CD4-positive, alpha-beta T cell (primary cell): ENCODE results near the gene PLD4. TPM values are rescaled to one million over a fixed set of nuclear protein-coding genes. Genes with fewer than 3 reads are reported as not detected.
"Not testable (repeated sequence)": the region's sequence is repeated elsewhere in the genome, so short reads cannot be mapped to it uniquely, and the experiment has no call there.

Experiments
- ATAC-seq: fragments of 200-7000 bp; cut with Tn5 transposase; one replicate; pipeline ENCODE4 v1.10.0; 2022; ENCODE audit warnings: mild to moderate bottlenecking; ENCODE audit not compliant: poor library complexity
- CTCF ChIA-PET: fragments of 350-600 bp; sonication (Branson Sonifier 250); formaldehyde crosslinking; loops from one replicate; lab custom pipeline; 2021; ENCODE audit warnings: antibody characterized with exemption, inconsistent platforms; lab: Charles Lee
- POLR2A ChIA-PET: fragments of 350-600 bp; sonication (Branson Sonifier 250); formaldehyde crosslinking; loops from one replicate; lab custom pipeline; 2021; ENCODE audit warnings: antibody characterized with exemption, inconsistent platforms; lab: Charles Lee
- DNase-seq, 14 experiments: peaks; one replicate each; pipeline ENCODE4 v3.0.0-alpha.2; 2013 to 2020; ENCODE audit warnings: mixed read lengths in 2 of 14
- H3K27ac ChIP-seq, 2 donors: one replicate each; pipeline versions ENCODE4 v1.5.1 to v1.7.0; 2013; ENCODE audit warnings: low read length in 2 of 2, low read depth in 1 of 2, mild to moderate bottlenecking in 1 of 2
- H3K27me3 ChIP-seq, 2 experiments: 1 replicate in 1 of 2; 2 replicates in 1 of 2; pipeline versions ENCODE4 v1.6.1 to v1.7.0; 2013; ENCODE audit warnings: low read length in 2 of 2, control low read depth in 1 of 2, mild to moderate bottlenecking in 1 of 2, moderate library complexity in 1 of 2; ENCODE audit not compliant: insufficient read depth in 2 of 2, control insufficient read depth in 1 of 2
- H3K36me3 ChIP-seq: one replicate; pipeline ENCODE4 v1.6.1; 2013; ENCODE audit warnings: low read length, control low read depth; ENCODE audit not compliant: insufficient read depth
- H3K4me1 ChIP-seq: one replicate; pipeline ENCODE4 v1.6.1; 2013; ENCODE audit warnings: low read length, control low read depth; ENCODE audit not compliant: insufficient read depth
- H3K4me3 ChIP-seq: one replicate; pipeline ENCODE4 v1.5.1; 2013; ENCODE audit warnings: mild to moderate bottlenecking, low read length, moderate library complexity
- H3K9me3 ChIP-seq, 2 experiments: 1 replicate in 1 of 2; 2 replicates in 1 of 2; pipeline versions ENCODE4 v1.6.1 to v1.7.0; 2013; ENCODE audit warnings: low read length in 2 of 2, mild to moderate bottlenecking in 2 of 2, control low read depth in 1 of 2, moderate library complexity in 1 of 2; ENCODE audit not compliant: control insufficient read depth in 1 of 2, insufficient read depth in 1 of 2
- H3K27ac Mint-ChIP-seq: one replicate; pipeline ENCODE4 v1.8.0; 2020; ENCODE audit warnings: mixed read lengths
- H3K27me3 Mint-ChIP-seq: one replicate; pipeline ENCODE4 v1.8.0; 2021; ENCODE audit warnings: mixed read lengths
- H3K36me3 Mint-ChIP-seq: one replicate; pipeline ENCODE4 v1.8.0; 2021; ENCODE audit warnings: low read depth, mixed read lengths
- H3K4me1 Mint-ChIP-seq: one replicate; pipeline ENCODE4 v1.8.0; 2021; ENCODE audit warnings: low read depth, mixed read lengths
- H3K4me3 Mint-ChIP-seq: one replicate; pipeline ENCODE4 v1.8.0; 2020; ENCODE audit warnings: mild to moderate bottlenecking, mixed read lengths
- H3K9me3 Mint-ChIP-seq: one replicate; pipeline ENCODE4 v1.8.0; 2020; ENCODE audit warnings: mixed read lengths
- intact Hi-C, 2 experiments: fragments of 100-400 bp; cut with DNase I in 1 of 2; cut with micrococcal nuclease in 1 of 2; formaldehyde crosslinking; loops; one replicate each; pipeline versions ENCODE4 v1.15.1 to v1.9.0; 2023 to 2025; cut with DNase I, micrococcal nuclease
- total RNA-seq, 174 experiments: library from RNA in 2 of 174; stranded (reverse) in 2 of 174; gene quantifications; one replicate each; pipeline ENCODE4 v1.2.3 and lab custom pipeline; 2021 to 2026
- TF ChIP-seq, protein P1 (sequence below): fragments of 200-600 bp; IDR thresholded peaks from one replicate; pipeline ENCODE4 v1.8.0; 2022; ENCODE audit warnings: antibody characterized with exemption, mild to moderate bottlenecking

The PLD4 gene
- total RNA-seq, 2 experiments from 2014 or later: 1.6 to 2.1 TPM

DNA sequence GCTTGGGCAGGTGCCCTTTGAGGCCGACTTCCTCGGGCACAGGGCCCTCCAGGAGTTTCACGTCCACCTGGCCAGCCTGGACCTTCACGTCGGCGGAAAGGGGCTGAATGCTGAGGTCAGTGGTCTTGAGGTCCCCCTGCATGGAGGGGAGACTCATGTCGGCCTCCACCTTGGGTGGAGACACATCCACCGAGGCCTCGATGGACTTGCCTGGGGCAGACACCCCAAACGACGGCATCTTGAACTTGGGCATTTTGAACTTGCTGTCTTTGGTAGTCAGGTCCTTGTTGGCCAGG lies 24.0 kb downstream of the PLD4 start:
- Histone ChIP-seq H3K36me3 (no peaks in the 10 kb centered on the region), H3K4me1 (no peaks in the 10 kb centered on the region), H3K27ac (no peak overlapping the region), H3K9me3 (no peaks in the 10 kb centered on the region), H3K27me3 (no peaks in the 10 kb centered on the region), H3K4me3 (no peak overlapping the region)
- CTCF ChIA-PET: no interaction called here
- TF ChIP-seq, protein P1, sequence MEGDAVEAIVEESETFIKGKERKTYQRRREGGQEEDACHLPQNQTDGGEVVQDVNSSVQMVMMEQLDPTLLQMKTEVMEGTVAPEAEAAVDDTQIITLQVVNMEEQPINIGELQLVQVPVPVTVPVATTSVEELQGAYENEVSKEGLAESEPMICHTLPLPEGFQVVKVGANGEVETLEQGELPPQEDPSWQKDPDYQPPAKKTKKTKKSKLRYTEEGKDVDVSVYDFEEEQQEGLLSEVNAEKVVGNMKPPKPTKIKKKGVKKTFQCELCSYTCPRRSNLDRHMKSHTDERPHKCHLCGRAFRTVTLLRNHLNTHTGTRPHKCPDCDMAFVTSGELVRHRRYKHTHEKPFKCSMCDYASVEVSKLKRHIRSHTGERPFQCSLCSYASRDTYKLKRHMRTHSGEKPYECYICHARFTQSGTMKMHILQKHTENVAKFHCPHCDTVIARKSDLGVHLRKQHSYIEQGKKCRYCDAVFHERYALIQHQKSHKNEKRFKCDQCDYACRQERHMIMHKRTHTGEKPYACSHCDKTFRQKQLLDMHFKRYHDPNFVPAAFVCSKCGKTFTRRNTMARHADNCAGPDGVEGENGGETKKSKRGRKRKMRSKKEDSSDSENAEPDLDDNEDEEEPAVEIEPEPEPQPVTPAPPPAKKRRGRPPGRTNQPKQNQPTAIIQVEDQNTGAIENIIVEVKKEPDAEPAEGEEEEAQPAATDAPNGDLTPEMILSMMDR: no peak
- peaks cover 6% of the 10 kb centered on the region for H3K27me3 Mint-ChIP-seq
- no peak for DNase-seq
- H3K36me3 Mint-ChIP-seq: no peaks in the 10 kb centered on the region
- POLR2A ChIA-PET: no interaction called here
- intact Hi-C loops: no loop called here
- H3K4me1 Mint-ChIP-seq: no peaks in the 10 kb centered on the region
- no peak overlapping the region for H3K27ac Mint-ChIP-seq
- no peaks in the 10 kb centered on the region for H3K9me3 Mint-ChIP-seq
- ATAC-seq: no peak
- H3K4me3 Mint-ChIP-seq: no peak overlapping the region

DNA sequence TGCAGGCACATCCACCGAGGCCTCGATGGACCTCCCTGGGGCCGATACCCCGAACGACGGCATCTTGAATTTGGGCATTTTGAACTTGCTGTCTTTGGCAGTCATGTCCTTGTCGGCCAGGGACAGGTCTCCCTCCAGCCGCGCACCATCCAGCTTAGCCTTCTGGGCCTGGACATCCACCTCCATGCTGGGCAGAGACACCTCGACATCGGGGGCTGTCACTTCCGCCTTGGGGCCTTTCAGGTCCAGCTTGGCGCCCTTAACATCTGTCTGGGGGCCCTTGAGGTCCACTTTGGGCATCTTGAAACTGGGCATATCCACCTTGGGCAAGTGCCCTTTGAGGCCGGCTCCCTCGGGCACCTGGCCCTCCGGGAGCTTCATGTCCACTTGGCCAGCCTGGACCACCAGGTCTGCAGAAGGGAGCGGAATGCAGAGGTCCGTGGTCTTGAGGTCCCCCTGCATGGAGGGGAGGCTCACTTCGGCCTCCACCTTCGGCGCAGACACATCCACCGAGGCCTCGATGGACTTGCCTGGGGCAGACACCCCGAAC lies 24.8 kb downstream of the PLD4 start:
- CTCF ChIA-PET, H3K4me1 ChIP-seq, H3K4me1 Mint-ChIP-seq, H3K36me3 ChIP-seq, H3K36me3 Mint-ChIP-seq, H3K4me3 Mint-ChIP-seq, ATAC-seq, H3K27ac Mint-ChIP-seq, intact Hi-C loops, POLR2A ChIA-PET, H3K27me3 ChIP-seq, DNase-seq, H3K27ac ChIP-seq, H3K9me3 Mint-ChIP-seq, H3K4me3 ChIP-seq, H3K9me3 ChIP-seq, H3K27me3 Mint-ChIP-seq: not testable (repeated sequence)

DNA sequence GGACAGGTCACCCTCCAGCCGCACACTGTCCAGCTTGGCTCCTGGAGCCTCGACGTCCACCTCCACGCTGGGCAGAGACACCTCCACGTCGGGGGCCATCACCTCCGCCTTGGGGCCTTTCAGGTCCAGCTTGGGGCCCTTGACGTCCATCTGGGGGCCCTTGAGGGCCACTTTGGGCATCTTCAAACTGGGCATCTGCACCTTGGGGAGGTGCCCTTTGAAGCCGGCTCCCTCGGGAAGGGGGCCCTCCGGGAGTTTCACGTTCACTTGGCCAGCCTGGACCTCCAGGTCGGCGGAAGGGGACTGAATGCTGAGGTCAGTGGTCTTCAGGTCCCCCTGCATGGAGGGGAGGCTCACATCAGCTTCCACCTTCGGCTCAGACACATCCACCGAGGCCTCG lies 25.3 kb downstream of the PLD4 start:
- TF ChIP-seq, protein P1: no peak
- Mint-ChIP-seq H3K27ac (no peak overlapping the region), H3K27me3 (peaks cover 7% of the 10 kb centered on the region), H3K9me3 (no peaks in the 10 kb centered on the region), H3K36me3 (no peaks in the 10 kb centered on the region), H3K4me3 (no peak overlapping the region), H3K4me1 (no peaks in the 10 kb centered on the region)
- intact Hi-C loops: no loop called here
- DNase-seq: peak in 1 of 14 experiments; percentile 0
- CTCF ChIA-PET: no interaction called here
- Histone ChIP-seq H3K27me3 (peaks cover 0 to under 1% of the 10 kb centered on the region in 2 experiments), H3K36me3 (no peaks in the 10 kb centered on the region), H3K4me3 (no peak overlapping the region), H3K4me1 (no peaks in the 10 kb centered on the region), H3K9me3 (no peaks in the 10 kb centered on the region), H3K27ac (no peak overlapping the region)
- no peak for ATAC-seq
- POLR2A ChIA-PET: no interaction called here

DNA sequence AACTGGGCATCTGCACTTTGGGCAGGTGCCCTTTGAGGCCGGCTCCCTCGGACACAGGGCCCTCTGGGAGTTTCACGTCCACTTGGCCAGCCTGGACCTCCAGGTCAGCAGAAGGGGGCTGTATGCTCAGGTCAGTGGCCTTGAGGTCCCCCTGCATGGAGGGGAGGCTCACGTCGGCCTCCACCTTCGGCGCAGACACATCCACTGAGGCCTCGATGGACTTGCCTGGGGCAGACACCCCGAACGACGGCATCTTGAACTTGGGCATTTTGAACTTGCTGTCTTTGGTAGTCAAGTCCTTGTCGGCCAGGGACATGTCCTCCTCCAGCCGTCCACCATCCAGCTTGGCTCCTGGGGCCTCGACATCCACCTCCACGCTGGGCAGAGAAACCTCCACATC lies 26.0 kb downstream of the PLD4 start:
- H3K9me3 ChIP-seq, H3K4me3 ChIP-seq, H3K36me3 Mint-ChIP-seq, CTCF ChIA-PET, H3K27me3 ChIP-seq, DNase-seq, H3K4me1 Mint-ChIP-seq, H3K9me3 Mint-ChIP-seq, H3K36me3 ChIP-seq, intact Hi-C loops, POLR2A ChIA-PET, H3K27ac ChIP-seq, ATAC-seq, H3K4me3 Mint-ChIP-seq, H3K27me3 Mint-ChIP-seq, H3K27ac Mint-ChIP-seq, H3K4me1 ChIP-seq: not testable (repeated sequence)

DNA sequence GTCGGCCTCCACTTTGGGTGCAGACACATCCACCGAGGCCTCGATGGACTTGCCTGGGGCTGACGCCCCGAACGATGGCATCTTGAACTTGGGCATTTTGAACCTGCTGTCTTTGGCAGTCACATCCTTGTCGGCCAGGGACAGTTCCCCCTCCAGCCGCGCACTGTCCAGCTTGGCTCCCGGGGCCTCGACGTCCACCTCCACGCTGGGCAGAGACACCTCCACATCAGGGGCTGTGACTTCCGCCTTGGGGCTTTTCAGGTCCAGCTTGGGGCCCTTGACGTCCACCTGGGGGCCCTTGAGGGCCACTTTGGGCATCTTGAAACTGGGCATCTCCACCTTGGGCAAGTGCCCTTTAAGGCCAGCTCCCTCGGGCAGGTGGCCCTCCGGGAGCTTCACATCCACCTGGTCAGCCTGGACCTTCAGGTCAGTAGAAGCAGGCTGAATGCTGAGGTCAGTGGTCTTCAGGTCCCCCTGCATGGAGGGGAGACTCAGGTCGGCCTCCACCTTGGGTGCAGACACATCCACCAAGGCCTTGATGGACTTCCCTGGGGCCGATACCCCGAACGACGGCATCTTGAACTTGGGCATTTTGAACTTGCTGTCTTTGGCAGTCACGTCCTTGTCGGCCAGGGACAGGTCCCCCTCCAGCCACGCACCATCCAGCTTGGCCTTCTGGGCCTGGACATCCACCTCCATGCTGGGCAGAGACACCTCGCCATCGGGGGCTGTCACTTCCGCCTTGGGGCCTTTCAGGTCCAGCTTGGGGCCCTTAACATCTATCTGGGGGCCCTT lies 27.4 kb downstream of the PLD4 start:
- H3K27me3 ChIP-seq, ATAC-seq, H3K4me1 ChIP-seq, CTCF ChIA-PET, H3K27ac ChIP-seq, H3K4me3 ChIP-seq, H3K9me3 ChIP-seq, H3K27ac Mint-ChIP-seq, H3K9me3 Mint-ChIP-seq, POLR2A ChIA-PET, H3K4me3 Mint-ChIP-seq, H3K27me3 Mint-ChIP-seq, H3K36me3 ChIP-seq, H3K36me3 Mint-ChIP-seq, intact Hi-C loops, H3K4me1 Mint-ChIP-seq: not testable (repeated sequence)
- peak in 1 of 14 experiments; percentile 1 for DNase-seq
